Osteocyte (in vitro differentiated cells): Measurements from ENCODE around the gene CHSY3. TPM values are rescaled to one million over a fixed set of nuclear protein-coding genes. Genes with fewer than 3 reads are reported as not detected.
A peak's percentile ranks its signal among the peaks of the same experiment; 100 is the strongest.

Source experiments
- DNase-seq: peaks from one replicate; pipeline ENCODE4 v3.0.0; 2021; ENCODE audit warnings: mixed read lengths; ENCODE audit not compliant: unreplicated experiment; ENCODE audit errors: extremely low spot score
- H3K27ac Mint-ChIP-seq: one replicate; pipeline ENCODE4 v1.8.0; 2021; ENCODE audit warnings: mild to moderate bottlenecking, mixed read lengths; ENCODE audit not compliant: unreplicated experiment
- H3K27me3 Mint-ChIP-seq: one replicate; pipeline ENCODE4 v1.8.0; 2021; ENCODE audit warnings: mixed read lengths; ENCODE audit not compliant: unreplicated experiment
- H3K36me3 Mint-ChIP-seq: one replicate; pipeline ENCODE4 v1.8.0; 2021; ENCODE audit warnings: mixed read lengths; ENCODE audit not compliant: unreplicated experiment
- H3K4me1 Mint-ChIP-seq: one replicate; pipeline ENCODE4 v1.8.0; 2021; ENCODE audit warnings: mixed read lengths; ENCODE audit not compliant: unreplicated experiment
- H3K4me3 Mint-ChIP-seq: one replicate; pipeline ENCODE4 v1.8.0; 2021; ENCODE audit warnings: mild to moderate bottlenecking, moderate library complexity, mixed read lengths; ENCODE audit not compliant: unreplicated experiment
- H3K9me3 Mint-ChIP-seq: one replicate; pipeline ENCODE4 v1.8.0; 2021; ENCODE audit warnings: mixed read lengths; ENCODE audit not compliant: unreplicated experiment
- total RNA-seq: library from RNA; stranded (reverse); gene quantifications from 2 replicates; pipeline ENCODE4 v1.2.1, GENCODE V29; 2021
- TF ChIP-seq, protein P1 (sequence below): fragments of 200-600 bp; sonication (generic); IDR thresholded peaks from 2 replicates; pipeline ENCODE4 v1.5.0; 2021; ENCODE audit warnings: antibody characterized with exemption, mild to moderate bottlenecking, moderate library complexity

The CHSY3 gene
- total RNA-seq, 1 donor from 2014 or later = 19.7 TPM

DNA sequence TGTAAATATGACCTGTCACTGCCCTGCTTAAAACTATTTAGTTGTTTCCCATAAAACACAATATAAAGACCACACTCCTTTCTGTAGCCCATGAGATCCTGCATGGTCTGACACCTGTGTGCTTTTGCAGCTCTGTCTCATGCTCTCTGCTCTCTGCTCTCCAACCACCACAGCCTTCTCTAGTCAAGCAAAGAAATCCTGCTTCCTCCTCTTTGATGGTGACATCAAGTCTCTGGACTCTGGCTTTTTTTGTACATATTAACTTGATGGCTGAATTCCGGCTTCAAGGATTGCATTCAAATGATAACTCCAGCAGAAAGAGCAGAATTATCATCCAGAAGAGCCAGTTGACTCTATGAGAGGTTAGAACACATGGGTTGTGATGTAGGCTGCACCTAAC lies 58.2 kb downstream of the CHSY3 start:
- H3K27ac Mint-ChIP-seq = peak overlapping the region; percentile 95
- H3K36me3 Mint-ChIP-seq = peaks cover 1% of the 10 kb centered on the region
- H3K27me3 Mint-ChIP-seq = no peaks in the 10 kb centered on the region
- TF ChIP-seq, protein P1, sequence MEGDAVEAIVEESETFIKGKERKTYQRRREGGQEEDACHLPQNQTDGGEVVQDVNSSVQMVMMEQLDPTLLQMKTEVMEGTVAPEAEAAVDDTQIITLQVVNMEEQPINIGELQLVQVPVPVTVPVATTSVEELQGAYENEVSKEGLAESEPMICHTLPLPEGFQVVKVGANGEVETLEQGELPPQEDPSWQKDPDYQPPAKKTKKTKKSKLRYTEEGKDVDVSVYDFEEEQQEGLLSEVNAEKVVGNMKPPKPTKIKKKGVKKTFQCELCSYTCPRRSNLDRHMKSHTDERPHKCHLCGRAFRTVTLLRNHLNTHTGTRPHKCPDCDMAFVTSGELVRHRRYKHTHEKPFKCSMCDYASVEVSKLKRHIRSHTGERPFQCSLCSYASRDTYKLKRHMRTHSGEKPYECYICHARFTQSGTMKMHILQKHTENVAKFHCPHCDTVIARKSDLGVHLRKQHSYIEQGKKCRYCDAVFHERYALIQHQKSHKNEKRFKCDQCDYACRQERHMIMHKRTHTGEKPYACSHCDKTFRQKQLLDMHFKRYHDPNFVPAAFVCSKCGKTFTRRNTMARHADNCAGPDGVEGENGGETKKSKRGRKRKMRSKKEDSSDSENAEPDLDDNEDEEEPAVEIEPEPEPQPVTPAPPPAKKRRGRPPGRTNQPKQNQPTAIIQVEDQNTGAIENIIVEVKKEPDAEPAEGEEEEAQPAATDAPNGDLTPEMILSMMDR = no peak
- no peaks in the 10 kb centered on the region for H3K9me3 Mint-ChIP-seq
- no peak for DNase-seq
- peaks cover 82% of the 10 kb centered on the region for H3K4me1 Mint-ChIP-seq
- H3K4me3 Mint-ChIP-seq = no peak overlapping the region

DNA sequence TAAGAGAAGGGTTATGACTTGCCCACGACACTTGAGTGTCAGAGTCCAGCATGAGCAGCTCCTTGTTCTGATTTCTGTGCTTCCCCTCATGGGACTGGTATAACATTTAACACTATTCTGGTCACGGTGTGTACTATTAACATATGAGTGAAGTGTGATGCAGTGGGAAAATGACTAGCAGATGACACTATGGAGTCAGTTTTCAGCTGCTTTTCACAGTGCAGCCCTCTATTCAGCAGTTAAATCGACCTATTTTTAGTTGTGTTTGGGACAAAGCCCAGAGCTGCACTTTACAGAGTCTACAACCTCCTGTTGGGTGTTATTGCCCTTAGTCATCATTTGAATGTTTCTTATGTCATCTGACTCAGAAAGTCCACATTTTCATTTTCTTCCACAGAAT lies 59.1 kb downstream of the CHSY3 start:
- H3K27me3 Mint-ChIP-seq = no peaks in the 10 kb centered on the region
- H3K4me1 Mint-ChIP-seq = peaks cover 74% of the 10 kb centered on the region
- H3K27ac Mint-ChIP-seq = peak overlapping the region; percentile 95
- H3K4me3 Mint-ChIP-seq = peak overlapping the region; percentile 30
- peaks cover 1% of the 10 kb centered on the region for H3K36me3 Mint-ChIP-seq
- no peak for DNase-seq
- H3K9me3 Mint-ChIP-seq = no peaks in the 10 kb centered on the region
- TF ChIP-seq, protein P1 = no peak

DNA sequence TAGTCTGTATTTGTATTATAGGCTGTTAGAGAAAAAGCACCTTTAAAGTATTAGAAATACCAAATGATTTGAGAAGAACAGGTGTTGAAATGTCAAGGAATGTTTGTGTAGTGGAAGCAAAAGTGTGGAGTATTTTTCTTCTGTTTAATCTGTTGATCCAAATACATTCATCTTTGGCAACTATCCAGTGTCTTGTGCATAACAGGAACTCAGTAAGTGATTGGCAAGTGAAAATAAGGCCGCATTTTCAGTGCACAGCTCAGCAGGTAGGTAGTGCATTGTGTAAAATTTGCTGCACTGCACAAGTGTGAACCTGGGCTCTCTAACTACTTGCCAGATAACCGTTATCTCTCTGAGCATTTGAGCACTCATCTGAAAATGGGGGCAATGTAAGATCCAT lies 61.8 kb downstream of the CHSY3 start:
- Mint-ChIP-seq H3K9me3 (no peaks in the 10 kb centered on the region), H3K4me1 (peaks cover 68% of the 10 kb centered on the region), H3K27me3 (no peaks in the 10 kb centered on the region), H3K27ac (peak overlapping the region; percentile 11), H3K4me3 (no peak overlapping the region), H3K36me3 (no peaks in the 10 kb centered on the region)
- no peak for DNase-seq
- TF ChIP-seq, protein P1 = no peak

DNA sequence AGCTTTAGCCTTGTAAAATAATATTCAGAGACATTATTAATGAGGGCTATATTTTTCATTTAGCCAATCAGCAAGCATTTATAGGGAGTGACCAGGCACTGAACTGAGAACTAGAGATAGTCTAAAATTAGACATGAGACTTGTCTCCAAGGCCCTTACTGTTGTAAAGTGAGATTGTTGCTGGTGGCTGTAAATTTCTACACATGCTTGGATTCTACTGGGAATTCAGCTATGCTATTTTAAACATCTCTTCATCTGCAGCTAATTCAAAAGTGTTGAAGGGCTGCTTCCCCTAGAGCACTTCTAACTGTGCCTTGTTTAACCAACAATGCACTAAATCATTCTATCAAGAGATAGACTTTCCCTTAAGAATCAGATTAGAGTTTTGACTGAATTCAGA lies 67.4 kb downstream of the CHSY3 start:
- no peak for DNase-seq
- Mint-ChIP-seq H3K27me3 (no peaks in the 10 kb centered on the region), H3K4me3 (no peak overlapping the region), H3K4me1 (peaks cover 16% of the 10 kb centered on the region), H3K9me3 (no peaks in the 10 kb centered on the region), H3K36me3 (no peaks in the 10 kb centered on the region), H3K27ac (no peak overlapping the region)
- TF ChIP-seq, protein P1 = no peak

DNA sequence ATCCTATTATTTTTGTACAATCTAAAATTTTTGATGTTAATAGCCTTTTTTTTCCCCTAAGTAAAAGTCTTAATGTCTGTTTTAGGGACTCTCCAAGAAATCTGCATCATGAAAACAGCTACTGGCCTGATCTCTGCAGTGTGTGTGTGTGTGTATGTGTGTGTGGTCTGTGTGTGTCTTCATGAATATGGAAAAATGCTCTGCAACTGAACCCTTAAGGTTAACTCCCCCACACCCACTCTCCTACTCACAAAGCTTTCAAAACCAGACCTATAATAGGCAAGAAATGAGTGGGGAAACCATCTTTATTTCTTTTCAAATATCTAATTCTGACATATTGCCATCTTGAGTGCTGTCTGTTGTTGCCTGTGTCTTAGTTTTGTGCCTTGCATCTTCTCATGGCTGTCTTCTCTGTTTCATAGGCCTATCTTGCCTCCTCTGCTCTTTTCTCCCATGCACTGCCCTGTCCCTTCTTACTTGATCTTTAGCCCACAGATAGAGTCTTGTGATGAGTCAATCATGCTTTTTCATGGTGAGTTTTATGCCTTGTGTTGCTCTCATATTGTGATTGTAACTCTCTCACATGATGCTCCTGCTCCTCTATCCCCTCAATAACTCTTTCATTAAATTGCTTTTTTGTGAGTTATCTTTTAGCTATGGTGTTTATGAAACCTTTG lies 68.3 kb downstream of the CHSY3 start:
- no peak overlapping the region for H3K4me3 Mint-ChIP-seq
- TF ChIP-seq, protein P1 = no peak
- H3K27ac Mint-ChIP-seq = no peak overlapping the region
- H3K9me3 Mint-ChIP-seq = no peaks in the 10 kb centered on the region
- H3K36me3 Mint-ChIP-seq = no peaks in the 10 kb centered on the region
- no peaks in the 10 kb centered on the region for H3K27me3 Mint-ChIP-seq
- H3K4me1 Mint-ChIP-seq = peaks cover 20% of the 10 kb centered on the region
- DNase-seq = no peak
